22Rv1 (cell line): ENCODE results near the gene FNBP1.

Experiments used
- CTCF ChIP-seq: fragments of 450-650 bp; IDR thresholded peaks from 2 replicates; pipeline ENCODE4 v1.5.1; 2017; ENCODE audit warnings: mild to moderate bottlenecking
- ZFX ChIP-seq: fragments of 450-650 bp; IDR thresholded peaks from 2 replicates; pipeline ENCODE4 v1.6.1; 2017; ENCODE audit warnings: antibody characterized with exemption, borderline replicate concordance

GRCh38 chr9:130034570-130034969 lies 8.4 kb downstream of the FNBP1 start:
- no peak for TF ChIP-seq CTCF
- no peak for TF ChIP-seq ZFX
